ENCODE results near the gene OR10A2.

- no peak for TF ChIP-seq EZH2 (IDR thresholded peaks at IDR 0.05; ENCODE audit: insufficient read depth, poor library complexity, severe bottlenecking)
- no peak for TF ChIP-seq EZH2phosphoT487 (IDR thresholded peaks at IDR 0.05; ENCODE audit: insufficient read depth, low read depth)
Measured at GRCh38 chr11:6818967-6819366, 43.9 kb upstream of the OR10A2 start.

Data from GM23248 (cell line).